Stimulated activated CD8-positive, alpha-beta memory T cell treated with anti-CD3 and anti-CD28 coated beads, Interleukin-15, amount 100 ng/mL, for 24 hours (primary cell): ENCODE data around the gene ATP6AP1.
A peak's percentile ranks its signal among the peaks of the same experiment; 100 is the strongest.

Experiments
- DNase-seq: peaks from one replicate; pipeline ENCODE4 v3.0.0-alpha.2; 2020; ENCODE audit warnings: low read depth

Gene ATP6AP1

GRCh38 chrX:154471839-154472684, 43.6 kb downstream of the ATP6AP1 start:
- DNase-seq, result no peak

- no peak for DNase-seq
Observed at GRCh38 chrX:154472685-154473632, 44.5 kb downstream of the ATP6AP1 start.

GRCh38 chrX:154473683-154474082, 45.2 kb downstream of the ATP6AP1 start:
- no peak for DNase-seq

- DNase-seq, result no peak
Observed at GRCh38 chrX:154476821-154477220, 48.3 kb downstream of the ATP6AP1 start.

GRCh38 chrX:154477891-154478477, 49.5 kb downstream of the ATP6AP1 start:
- DNase-seq, result no peak

- DNase-seq, result peak; percentile 80
Observed at GRCh38 chrX:154478728-154479622, 50.5 kb downstream of the ATP6AP1 start, which contains the start of gene LAGE3. TSS of gene LAGE3 (minus strand) at chrX:154479281. CDS start at chrX:154478915, 366 bp downstream.

GRCh38 chrX:154481195-154481594, 52.7 kb downstream of the ATP6AP1 start:
- DNase-seq, result no peak

GRCh38 chrX:154481911-154482601, 53.6 kb downstream of the ATP6AP1 start:
- no peak for DNase-seq

GRCh38 chrX:154482786-154483185, 54.3 kb downstream of the ATP6AP1 start:
- no peak for DNase-seq

GRCh38 chrX:154483325-154483724, 54.8 kb downstream of the ATP6AP1 start:
- no peak for DNase-seq

GRCh38 chrX:154484255-154485149, 56.0 kb downstream of the ATP6AP1 start:
- DNase-seq, result no peak

- DNase-seq, result no peak
Observed at GRCh38 chrX:154485150-154486051, 56.9 kb downstream of the ATP6AP1 start.

- no peak for DNase-seq
Observed at GRCh38 chrX:154486052-154486395, 57.5 kb downstream of the ATP6AP1 start.
